A673 (cell line): ENCODE results near the gene ZNF397.

Experiments
- EZH2 ChIP-seq: fragments of 200-600 bp; sonication (generic); IDR thresholded peaks from 2 replicates; pipeline ENCODE4 v1.6.1; 2017; ENCODE audit warnings: borderline replicate concordance, low read depth, mild to moderate bottlenecking, mixed read lengths, antibody characterized with exemption, low read length; ENCODE audit not compliant: poor library complexity, severe bottlenecking
- TF ChIP-seq, protein P1 (sequence below): fragments of 300-800, 200-600 bp; sonication (generic); conservative IDR thresholded peaks from 2 replicates; pipeline ENCODE4 v1.5.1; 2017; ENCODE audit warnings: low read depth, mild to moderate bottlenecking, antibody characterized with exemption, low read length, moderate library complexity, mixed read lengths

DNA sequence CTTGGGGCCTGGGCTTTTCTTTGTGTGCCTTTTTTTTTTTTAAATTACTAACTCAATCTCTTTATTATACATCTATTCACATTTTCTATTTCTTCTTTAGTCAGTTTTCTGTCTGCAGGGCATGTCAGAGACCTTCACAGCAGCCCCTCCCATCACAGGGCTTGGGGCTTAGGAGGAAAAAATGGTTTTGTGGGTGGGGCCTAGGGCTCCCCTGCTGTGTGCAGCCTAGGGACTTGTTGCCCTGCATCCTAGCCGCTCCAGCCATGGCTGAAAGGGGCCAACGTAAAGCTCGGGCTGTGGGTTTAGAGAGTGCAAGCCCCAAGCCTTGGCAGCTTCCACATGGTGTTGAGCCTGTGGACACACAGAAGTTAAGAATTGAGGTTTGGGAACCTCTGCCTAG is 35.4 kb downstream of the ZNF397 start:
- TF ChIP-seq, protein P1, sequence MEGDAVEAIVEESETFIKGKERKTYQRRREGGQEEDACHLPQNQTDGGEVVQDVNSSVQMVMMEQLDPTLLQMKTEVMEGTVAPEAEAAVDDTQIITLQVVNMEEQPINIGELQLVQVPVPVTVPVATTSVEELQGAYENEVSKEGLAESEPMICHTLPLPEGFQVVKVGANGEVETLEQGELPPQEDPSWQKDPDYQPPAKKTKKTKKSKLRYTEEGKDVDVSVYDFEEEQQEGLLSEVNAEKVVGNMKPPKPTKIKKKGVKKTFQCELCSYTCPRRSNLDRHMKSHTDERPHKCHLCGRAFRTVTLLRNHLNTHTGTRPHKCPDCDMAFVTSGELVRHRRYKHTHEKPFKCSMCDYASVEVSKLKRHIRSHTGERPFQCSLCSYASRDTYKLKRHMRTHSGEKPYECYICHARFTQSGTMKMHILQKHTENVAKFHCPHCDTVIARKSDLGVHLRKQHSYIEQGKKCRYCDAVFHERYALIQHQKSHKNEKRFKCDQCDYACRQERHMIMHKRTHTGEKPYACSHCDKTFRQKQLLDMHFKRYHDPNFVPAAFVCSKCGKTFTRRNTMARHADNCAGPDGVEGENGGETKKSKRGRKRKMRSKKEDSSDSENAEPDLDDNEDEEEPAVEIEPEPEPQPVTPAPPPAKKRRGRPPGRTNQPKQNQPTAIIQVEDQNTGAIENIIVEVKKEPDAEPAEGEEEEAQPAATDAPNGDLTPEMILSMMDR = no peak
- TF ChIP-seq EZH2 = no peak
